Liver (tissue), 3 donors: Measurements from ENCODE around the gene HIVEP3.

Source experiments
- CTCF ChIP-seq: fragments of 150-350 bp; IDR thresholded peaks from 2 replicates; pipeline ENCODE4 v1.5.1; 2017; ENCODE audit warnings: improper control_type of control experiment, low read depth, low read length; ENCODE audit not compliant: missing input control
- JUND ChIP-seq, 2 donors: IDR thresholded peaks; 2 replicates each; pipeline ENCODE4 v1.6.1; 2016; ENCODE audit warnings: antibody characterized with exemption in 2 of 2
- TAF1 ChIP-seq: conservative IDR thresholded peaks from 2 replicates; pipeline ENCODE4 v1.6.1; 2016; ENCODE audit warnings: antibody characterized with exemption, mild to moderate bottlenecking
- YY1 ChIP-seq: IDR thresholded peaks from 2 replicates; pipeline ENCODE4 v1.6.1; 2016; ENCODE audit warnings: antibody characterized with exemption, mild to moderate bottlenecking
- ZBTB33 ChIP-seq: IDR thresholded peaks from 2 replicates; pipeline ENCODE4 v1.6.1; 2016; ENCODE audit warnings: antibody characterized with exemption
- donor health status: healthy.
- donor health status: healthy.

- no peak for TF ChIP-seq CTCF
- TF ChIP-seq YY1 = no peak
- TF ChIP-seq JUND (IDR thresholded peaks at IDR 0.05) = no peak
- TF ChIP-seq TAF1 = no peak
- no peak for TF ChIP-seq ZBTB33
Observed at GRCh38 chr1:41480204-41481108, 438.3 kb downstream of the HIVEP3 start.
